ENCODE data around the gene SLC44A4.

The SLC44A4 gene

DNA sequence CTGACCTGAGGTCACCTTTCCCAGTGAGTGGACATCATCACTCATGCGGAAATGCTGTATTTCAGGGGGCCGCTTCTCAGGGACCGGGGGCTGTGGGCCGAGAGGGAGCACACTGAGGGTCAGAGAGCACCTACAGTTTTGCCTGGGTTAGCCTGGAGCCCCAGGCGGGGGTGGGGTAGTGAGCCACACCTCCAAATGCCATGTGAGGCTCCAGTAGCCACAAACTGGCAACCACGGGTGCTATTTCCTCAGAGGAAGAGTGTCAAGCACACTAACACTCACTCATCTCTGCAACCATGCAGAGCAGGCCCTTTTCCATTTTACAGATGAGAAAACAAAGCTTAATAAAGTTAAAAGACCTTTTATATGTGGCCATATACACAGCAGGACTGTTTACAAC is 14.0 kb upstream of the SLC44A4 start:
- TF ChIP-seq, protein P1, sequence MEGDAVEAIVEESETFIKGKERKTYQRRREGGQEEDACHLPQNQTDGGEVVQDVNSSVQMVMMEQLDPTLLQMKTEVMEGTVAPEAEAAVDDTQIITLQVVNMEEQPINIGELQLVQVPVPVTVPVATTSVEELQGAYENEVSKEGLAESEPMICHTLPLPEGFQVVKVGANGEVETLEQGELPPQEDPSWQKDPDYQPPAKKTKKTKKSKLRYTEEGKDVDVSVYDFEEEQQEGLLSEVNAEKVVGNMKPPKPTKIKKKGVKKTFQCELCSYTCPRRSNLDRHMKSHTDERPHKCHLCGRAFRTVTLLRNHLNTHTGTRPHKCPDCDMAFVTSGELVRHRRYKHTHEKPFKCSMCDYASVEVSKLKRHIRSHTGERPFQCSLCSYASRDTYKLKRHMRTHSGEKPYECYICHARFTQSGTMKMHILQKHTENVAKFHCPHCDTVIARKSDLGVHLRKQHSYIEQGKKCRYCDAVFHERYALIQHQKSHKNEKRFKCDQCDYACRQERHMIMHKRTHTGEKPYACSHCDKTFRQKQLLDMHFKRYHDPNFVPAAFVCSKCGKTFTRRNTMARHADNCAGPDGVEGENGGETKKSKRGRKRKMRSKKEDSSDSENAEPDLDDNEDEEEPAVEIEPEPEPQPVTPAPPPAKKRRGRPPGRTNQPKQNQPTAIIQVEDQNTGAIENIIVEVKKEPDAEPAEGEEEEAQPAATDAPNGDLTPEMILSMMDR (conservative IDR thresholded peaks at IDR 0.05): no peak
- no peak for TF ChIP-seq ZFX (IDR thresholded peaks at IDR 0.05)
- H3K27ac ChIP-seq: no peak overlapping the region

DNA sequence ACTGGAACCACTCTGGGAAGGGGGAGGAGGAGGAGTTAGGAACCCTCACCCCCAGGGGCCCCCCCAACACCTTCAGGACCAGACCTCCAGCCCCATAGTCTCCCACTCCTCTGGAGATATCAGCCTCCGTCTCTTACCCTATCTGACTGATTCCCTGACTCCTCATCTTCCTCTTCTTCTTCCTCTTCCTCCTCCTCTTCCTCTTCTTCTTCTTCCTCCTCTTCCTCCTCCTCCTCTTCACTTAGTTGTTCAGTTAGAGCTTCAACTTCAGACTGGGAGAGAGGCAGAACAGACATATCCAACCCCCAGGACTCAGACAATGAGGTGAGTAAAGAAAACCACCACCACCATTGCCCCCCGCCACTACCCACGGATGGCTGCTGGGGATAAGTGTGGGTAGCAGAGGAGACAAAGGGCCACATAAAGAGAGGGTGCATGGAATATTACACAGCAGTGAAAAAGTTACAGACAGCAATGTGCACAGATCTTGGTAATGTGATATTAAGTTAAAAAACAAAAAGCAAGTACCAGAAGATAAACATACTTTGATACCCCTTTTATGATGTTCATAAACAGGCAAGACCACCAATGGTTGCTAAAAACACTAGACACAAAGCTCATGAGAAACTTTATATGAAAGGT is 10.7 kb upstream of the SLC44A4 start:
- TF ChIP-seq, protein P1 (conservative IDR thresholded peaks at IDR 0.05): no peak
- TF ChIP-seq ZFX (IDR thresholded peaks at IDR 0.05): no peak

DNA sequence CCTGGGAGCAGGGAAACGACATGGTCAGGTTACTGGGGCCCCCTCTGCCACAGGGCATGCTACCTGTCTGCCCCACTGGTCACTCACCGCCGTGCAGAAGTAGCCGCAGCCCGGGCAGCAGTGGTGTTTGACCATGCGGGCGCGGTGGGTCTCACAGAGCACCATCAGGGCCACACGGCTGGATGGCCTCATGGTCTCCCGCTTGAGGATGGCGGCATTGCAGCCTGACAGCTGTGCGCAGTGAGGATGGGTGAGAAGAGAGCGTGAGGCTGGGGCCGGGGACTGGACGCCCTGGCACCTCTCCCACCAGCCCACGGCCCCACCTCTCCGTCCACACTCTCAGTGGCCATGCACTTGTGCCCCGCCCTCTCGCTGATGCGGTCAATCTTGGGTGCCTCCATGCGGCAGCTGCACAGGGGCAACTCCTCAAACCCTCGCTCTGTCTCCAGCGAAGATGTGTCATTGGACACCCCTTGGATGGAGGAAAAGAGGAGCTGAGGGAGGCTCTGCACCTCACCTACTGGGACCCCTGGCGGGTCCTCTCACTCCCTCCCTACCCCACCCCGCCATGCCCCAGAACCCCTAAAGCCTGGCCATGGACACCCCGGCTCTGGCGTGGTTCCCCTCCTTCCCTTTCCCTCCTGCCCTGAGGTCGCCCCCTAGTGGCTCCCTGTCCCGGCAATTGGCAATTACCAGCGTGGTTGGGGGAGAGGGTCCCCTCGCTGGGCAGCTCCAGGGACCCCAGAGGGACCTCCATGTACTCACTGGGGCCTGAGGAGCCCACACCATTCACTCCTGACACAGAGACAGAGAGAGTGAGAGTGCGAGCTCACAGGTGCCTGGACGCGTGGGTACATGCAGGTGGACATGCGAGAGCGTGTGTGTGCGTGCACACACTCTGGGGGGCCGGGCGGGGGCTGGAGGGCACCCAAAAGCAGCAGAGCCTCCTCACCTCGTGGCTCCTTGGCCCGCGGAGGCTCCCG is 9.8 kb upstream of the SLC44A4 start:
- no peak for TF ChIP-seq ZFX (IDR thresholded peaks at IDR 0.05)
- TF ChIP-seq, protein P1 (conservative IDR thresholded peaks at IDR 0.05): peak; percentile 92
- no peak overlapping the region for H3K27ac ChIP-seq

More for the DNA sequence above, 10.7 kb upstream of the SLC44A4 start:
- no peak overlapping the region for H3K27ac ChIP-seq

DNA sequence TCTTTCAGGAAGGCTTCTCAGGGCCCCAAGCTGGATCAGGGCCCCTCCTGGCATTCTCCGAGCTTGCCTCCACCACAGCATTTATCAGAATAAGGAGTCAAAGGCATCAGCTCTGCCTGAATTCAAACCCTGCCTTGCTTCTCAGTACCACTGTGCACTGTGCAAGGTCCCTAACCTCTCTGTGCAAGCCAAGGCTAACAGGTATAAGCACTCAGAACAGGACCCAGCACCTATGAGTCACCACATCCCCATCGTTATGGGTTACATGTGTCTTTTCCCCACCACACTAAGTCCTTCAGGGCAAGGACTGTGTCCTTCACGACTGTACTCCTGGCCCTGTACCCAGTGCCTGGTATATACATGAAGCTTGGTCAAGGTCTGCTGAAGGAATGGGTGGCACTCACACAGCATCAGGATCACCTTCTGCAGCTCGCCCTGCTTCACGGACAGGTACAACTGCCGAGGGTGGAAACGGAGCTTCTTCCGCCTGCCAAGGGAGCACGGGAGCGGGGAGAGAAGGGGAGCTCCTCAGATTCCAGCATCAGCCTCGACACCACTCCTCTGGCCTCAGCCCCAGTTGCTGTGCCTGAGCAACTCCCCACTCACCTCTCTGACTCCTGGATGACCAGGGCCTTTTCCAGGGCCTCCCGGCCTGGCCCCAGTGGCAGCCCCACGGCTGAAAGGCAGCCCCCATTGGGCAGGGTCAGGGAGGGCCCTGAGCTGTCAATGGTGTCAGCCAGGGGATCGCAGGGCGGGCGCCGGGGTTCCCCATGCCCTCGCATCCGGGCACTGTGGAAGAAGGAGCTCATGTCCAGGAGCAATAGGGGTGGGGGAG is 8.6 kb upstream of the SLC44A4 start:
- no peak overlapping the region for H3K27ac ChIP-seq
- TF ChIP-seq, protein P1 (conservative IDR thresholded peaks at IDR 0.05): no peak
- TF ChIP-seq ZFX (IDR thresholded peaks at IDR 0.05): no peak

DNA sequence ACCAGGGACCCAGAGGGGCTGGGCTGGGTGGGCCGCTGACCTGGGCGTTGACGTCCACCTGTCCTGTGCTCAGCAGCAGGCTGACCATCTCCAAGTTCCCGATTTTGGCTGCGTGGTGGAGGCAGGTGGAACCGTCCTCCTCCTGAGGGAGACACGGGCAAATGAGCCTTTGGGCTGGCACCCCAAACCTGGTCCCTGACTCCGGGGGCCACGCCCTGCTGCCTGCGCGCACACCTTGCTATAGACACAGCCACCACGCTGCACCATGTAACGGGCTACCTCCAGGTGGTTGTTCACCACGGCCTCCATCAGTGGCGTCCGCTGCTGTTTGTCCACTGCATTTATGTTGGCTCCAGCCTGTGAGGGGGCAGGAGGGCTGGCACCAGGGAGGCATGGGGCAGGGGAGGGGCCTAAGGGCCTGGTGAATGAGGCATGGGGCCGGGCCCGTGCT is 7.8 kb upstream of the SLC44A4 start:
- no peak overlapping the region for H3K27ac ChIP-seq
- TF ChIP-seq, protein P1 (conservative IDR thresholded peaks at IDR 0.05): no peak
- no peak for TF ChIP-seq ZFX (IDR thresholded peaks at IDR 0.05)

DNA sequence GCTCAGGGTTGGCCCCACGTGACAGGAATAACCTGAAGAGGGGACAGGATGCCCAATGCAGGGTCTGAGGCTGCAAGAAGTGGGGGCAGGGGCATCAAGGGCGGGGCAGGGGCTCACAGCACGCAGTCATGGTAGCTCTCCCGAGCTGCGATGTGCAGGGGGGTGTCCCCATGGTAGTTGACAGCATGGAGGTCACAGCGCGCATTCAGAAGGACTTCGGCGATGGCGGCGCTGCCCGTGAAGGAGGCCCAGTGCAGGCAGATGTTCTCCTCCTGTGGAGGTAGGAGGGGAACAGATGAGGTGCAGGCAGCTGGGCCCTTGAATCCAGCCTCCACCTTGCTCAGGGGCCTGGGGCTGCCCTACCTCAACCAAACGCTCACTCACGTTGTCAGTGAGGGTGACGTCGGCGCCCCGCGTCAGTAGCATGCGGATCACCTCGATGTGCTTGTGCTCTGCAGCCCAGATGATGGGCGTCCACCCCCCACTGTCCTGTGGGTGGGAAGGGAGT is 5.8 kb upstream of the SLC44A4 start:
- no peak overlapping the region for H3K27ac ChIP-seq
- TF ChIP-seq, protein P1 (conservative IDR thresholded peaks at IDR 0.05): no peak
- TF ChIP-seq ZFX (IDR thresholded peaks at IDR 0.05): no peak
